ENCODE data around the gene C5orf47. TPM values are rescaled to one million over a fixed set of nuclear protein-coding genes. Genes with fewer than 3 reads are reported as not detected.

Gene C5orf47, protein sequence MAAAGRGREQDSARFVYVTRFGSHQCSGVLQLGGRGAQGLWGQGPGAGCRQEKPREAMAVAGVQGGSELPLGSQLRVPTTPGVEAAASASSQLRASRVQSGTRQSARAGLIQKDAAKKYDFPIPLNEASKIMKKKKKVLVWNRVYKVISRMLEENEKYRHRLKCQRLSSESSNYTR
- polyA plus RNA-seq (0.03 TPM in 1 of 3 replicates, not detected in the others), polyA minus RNA-seq (not detected in 3 replicates)
- polyA plus RNA-seq (2011; ENCODE audit: low read depth) = not detected
- not detected in 2 replicates for polyA plus RNA-seq (2011; cell fraction: cytosol; rRNA removed)
- polyA plus RNA-seq (2011; cell fraction: nucleus; rRNA removed) = 0.05 TPM in 1 of 2 replicates, not detected in the other
- not detected in 2 replicates for polyA plus RNA-seq (2012; ENCODE audit: low replicate concordance)
- polyA minus RNA-seq (2011; cell fraction: cytosol; rRNA and poly(A)+ RNA removed) = not detected
- polyA minus RNA-seq (2011; cell fraction: nucleus; rRNA and poly(A)+ RNA removed) = not detected in 2 replicates

DNA sequence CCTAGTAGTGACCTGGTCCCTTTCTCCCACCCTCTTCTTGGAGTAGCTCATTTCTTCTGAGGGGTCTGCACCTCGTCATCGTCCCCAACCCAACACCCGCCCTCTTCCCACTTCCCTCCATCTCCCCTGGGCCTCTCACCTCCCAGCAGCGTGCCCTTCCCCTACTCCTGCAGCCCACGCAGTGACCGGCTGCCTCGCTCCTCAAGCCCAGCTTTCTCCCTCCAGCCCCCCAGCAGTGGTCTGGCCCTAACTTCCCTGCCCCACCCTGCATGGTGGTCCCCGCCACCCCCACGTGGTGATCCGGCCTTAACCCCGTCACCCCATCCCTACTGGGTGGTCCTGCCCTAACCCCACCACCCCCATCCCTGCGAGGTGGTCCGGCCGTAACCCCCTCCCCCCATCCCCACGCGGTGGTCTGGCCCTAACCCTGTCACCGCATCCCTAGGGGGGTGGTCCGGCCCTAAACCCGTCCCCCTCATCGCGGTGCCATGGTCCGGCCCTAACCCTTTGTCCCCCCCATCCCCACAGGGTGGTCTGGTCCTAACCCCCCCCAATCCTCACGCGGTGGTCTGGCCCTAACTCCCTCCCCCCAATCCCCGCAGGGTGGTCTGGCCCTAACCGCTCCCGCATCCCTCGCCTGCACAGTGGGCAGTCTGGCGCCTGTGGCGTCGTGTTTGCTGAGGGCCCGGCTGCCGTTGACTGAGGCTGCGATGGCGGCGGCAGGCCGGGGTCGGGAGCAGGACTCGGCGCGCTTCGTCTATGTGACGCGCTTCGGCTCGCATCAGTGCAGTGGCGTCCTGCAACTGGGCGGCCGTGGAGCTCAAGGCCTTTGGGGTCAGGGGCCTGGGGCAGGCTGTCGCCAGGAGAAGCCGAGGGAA, at the start of gene C5orf47:
TSS of gene C5orf47 (plus strand) at position 617 of the 878 bp plus-strand sequence. CDS start at position 711, 94 bp downstream.
- DNase-seq (ENCODE audit: low read depth, low spot score) (no peak), FAIRE-seq (no peak)
- no peaks in the 10 kb centered on the region for H3K4me1 ChIP-seq (ENCODE audit: control insufficient read depth, extremely low read depth, insufficient read depth, low read length)
- H3K27ac ChIP-seq (ENCODE audit: control insufficient read depth, insufficient read depth, low read length) = no peak within 1 kb of the TSS
- H3K4me2 ChIP-seq (ENCODE audit: control insufficient read depth, extremely low read depth, insufficient read depth, low read depth, low read length) = no peak within 1 kb of the TSS
- no peak within 1 kb of the TSS for H3K9ac ChIP-seq (ENCODE audit: control insufficient read depth, extremely low read depth, insufficient read depth, low read length)
- no peak for TF ChIP-seq EZH2 (IDR thresholded peaks at IDR 0.05; ENCODE audit: low read length)
- TF ChIP-seq, protein P1, sequence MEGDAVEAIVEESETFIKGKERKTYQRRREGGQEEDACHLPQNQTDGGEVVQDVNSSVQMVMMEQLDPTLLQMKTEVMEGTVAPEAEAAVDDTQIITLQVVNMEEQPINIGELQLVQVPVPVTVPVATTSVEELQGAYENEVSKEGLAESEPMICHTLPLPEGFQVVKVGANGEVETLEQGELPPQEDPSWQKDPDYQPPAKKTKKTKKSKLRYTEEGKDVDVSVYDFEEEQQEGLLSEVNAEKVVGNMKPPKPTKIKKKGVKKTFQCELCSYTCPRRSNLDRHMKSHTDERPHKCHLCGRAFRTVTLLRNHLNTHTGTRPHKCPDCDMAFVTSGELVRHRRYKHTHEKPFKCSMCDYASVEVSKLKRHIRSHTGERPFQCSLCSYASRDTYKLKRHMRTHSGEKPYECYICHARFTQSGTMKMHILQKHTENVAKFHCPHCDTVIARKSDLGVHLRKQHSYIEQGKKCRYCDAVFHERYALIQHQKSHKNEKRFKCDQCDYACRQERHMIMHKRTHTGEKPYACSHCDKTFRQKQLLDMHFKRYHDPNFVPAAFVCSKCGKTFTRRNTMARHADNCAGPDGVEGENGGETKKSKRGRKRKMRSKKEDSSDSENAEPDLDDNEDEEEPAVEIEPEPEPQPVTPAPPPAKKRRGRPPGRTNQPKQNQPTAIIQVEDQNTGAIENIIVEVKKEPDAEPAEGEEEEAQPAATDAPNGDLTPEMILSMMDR (optimal IDR thresholded peaks at IDR 0.05 in 1 of 3, IDR thresholded peaks at IDR 0.05 in 1 of 3, conservative IDR thresholded peaks at IDR 0.05 in 1 of 3; ENCODE audit: extremely low read depth in 1 of 3, insufficient read depth in 2 of 3, low read length in 3 of 3) = no peak
- H2AFZ ChIP-seq (ENCODE audit: control insufficient read depth, low read length) = no peak within 1 kb of the TSS
- H4K20me1 ChIP-seq (ENCODE audit: control insufficient read depth, extremely low read depth, insufficient read depth, low read length) = no peaks in the 10 kb centered on the region
- H3K79me2 ChIP-seq (ENCODE audit: control insufficient read depth, insufficient read depth, low read length) = no peaks in the 10 kb centered on the region
- H3K27me3 ChIP-seq (ENCODE audit: control insufficient read depth, extremely low read depth, insufficient read depth, low read length) = no peaks in the 10 kb centered on the region
- dilution Hi-C loops (cut with MboI; ENCODE audit: extremely low pct_ligation_motif_present, low sequenced_read_pairs) = no loop called here
- no peaks in the 10 kb centered on the region for H3K9me1 ChIP-seq (ENCODE audit: control insufficient read depth, extremely low read depth, insufficient read depth, low read length)
- no peaks in the 10 kb centered on the region for H3K36me3 ChIP-seq (ENCODE audit: control insufficient read depth in 2 of 2, extremely low read depth in 1 of 2, insufficient read depth in 2 of 2, low read length in 2 of 2)
- no peak within 1 kb of the TSS for H3K4me3 ChIP-seq (ENCODE audit: control insufficient read depth in 2 of 3, extremely low read depth in 1 of 3, insufficient read depth in 2 of 3, low read depth in 1 of 3, low read length in 3 of 3)
- H3K9me3 ChIP-seq (ENCODE audit: control insufficient read depth, low read depth, low read length) = no peaks in the 10 kb centered on the region

DNA sequence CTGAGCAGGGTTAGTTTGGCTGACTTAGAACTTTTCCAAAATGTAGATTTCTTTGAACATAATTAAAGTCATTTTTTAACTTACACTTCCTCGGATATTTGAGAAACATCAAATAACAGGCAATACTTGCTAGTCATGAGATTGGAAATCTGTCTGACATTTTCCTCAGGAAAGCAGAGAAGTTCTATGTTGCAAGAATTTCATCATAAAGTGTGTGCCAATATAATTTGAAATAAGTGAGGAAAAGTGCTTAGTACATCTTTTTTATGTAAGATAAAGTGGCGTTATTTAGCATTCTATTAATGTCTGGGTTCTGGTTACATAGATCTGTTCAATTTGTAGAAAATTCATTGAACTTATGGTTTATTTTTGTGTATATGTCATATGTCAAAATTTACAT, 48.7 kb upstream of the C5orf47 start:
- no peak overlapping the region for H3K4me3 ChIP-seq (ENCODE audit: control insufficient read depth in 2 of 3, extremely low read depth in 1 of 3, insufficient read depth in 2 of 3, low read depth in 1 of 3, low read length in 3 of 3)
- no peak overlapping the region for H3K27ac ChIP-seq (ENCODE audit: control insufficient read depth, insufficient read depth, low read length)
- H3K4me1 ChIP-seq (ENCODE audit: control insufficient read depth, extremely low read depth, insufficient read depth, low read length) = no peaks in the 10 kb centered on the region
- no peak overlapping the region for H2AFZ ChIP-seq (ENCODE audit: control insufficient read depth, low read length)
- no peaks in the 10 kb centered on the region for H3K27me3 ChIP-seq (ENCODE audit: control insufficient read depth, extremely low read depth, insufficient read depth, low read length)
- TF ChIP-seq, protein P1 (optimal IDR thresholded peaks at IDR 0.05 in 1 of 3, IDR thresholded peaks at IDR 0.05 in 1 of 3, conservative IDR thresholded peaks at IDR 0.05 in 1 of 3; ENCODE audit: extremely low read depth in 1 of 3, insufficient read depth in 2 of 3, low read length in 3 of 3) = no peak
- TF ChIP-seq EZH2 (IDR thresholded peaks at IDR 0.05; ENCODE audit: low read length) = no peak
- no peaks in the 10 kb centered on the region for H3K9me3 ChIP-seq (ENCODE audit: control insufficient read depth, low read depth, low read length)
- dilution Hi-C loops (cut with MboI; ENCODE audit: extremely low pct_ligation_motif_present, low sequenced_read_pairs) = no loop called here
- DNase-seq (ENCODE audit: low read depth, low spot score) (no peak), FAIRE-seq (no peak)
- no peaks in the 10 kb centered on the region for H4K20me1 ChIP-seq (ENCODE audit: control insufficient read depth, extremely low read depth, insufficient read depth, low read length)
- no peak overlapping the region for H3K9ac ChIP-seq (ENCODE audit: control insufficient read depth, extremely low read depth, insufficient read depth, low read length)
- no peak overlapping the region for H3K4me2 ChIP-seq (ENCODE audit: control insufficient read depth, extremely low read depth, insufficient read depth, low read depth, low read length)
- no peaks in the 10 kb centered on the region for H3K9me1 ChIP-seq (ENCODE audit: control insufficient read depth, extremely low read depth, insufficient read depth, low read length)
- H3K36me3 ChIP-seq (ENCODE audit: control insufficient read depth in 2 of 2, extremely low read depth in 1 of 2, insufficient read depth in 2 of 2, low read length in 2 of 2) = peaks cover 4 to 5% of the 10 kb centered on the region in 2 experiments
- no peaks in the 10 kb centered on the region for H3K79me2 ChIP-seq (ENCODE audit: control insufficient read depth, insufficient read depth, low read length)

Measured in keratinocyte (primary cell).